Tibial nerve (tissue), 4 donors: Measurements from ENCODE around the gene GPR149. TPM values are rescaled to one million over a fixed set of nuclear protein-coding genes. Genes with fewer than 3 reads are reported as not detected.

Experiments
- DNase-seq, 2 donors: peaks; one replicate each; pipeline ENCODE4 v3.0.0-alpha.2; 2019; ENCODE audit warnings: low spot score in 2 of 2
- H3K27ac ChIP-seq, 4 donors: fragments of 200-600 bp; sonication (generic) in 3 of 4; one replicate each; pipeline ENCODE4 v1.5.1; 2017 to 2019; ENCODE audit warnings: mild to moderate bottlenecking in 1 of 4
- H3K27me3 ChIP-seq, 2 donors: fragments of 200-600 bp; sonication (generic) in 1 of 2; one replicate each; pipeline versions ENCODE4 v1.5.1 to v1.6.0; 2017 to 2019
- H3K36me3 ChIP-seq, 3 donors: fragments of 200-600 bp; sonication (generic); one replicate each; pipeline ENCODE4 v1.5.1; 2018 to 2019
- H3K4me1 ChIP-seq, 4 donors: fragments of 200-600 bp; sonication (generic) in 3 of 4; one replicate each; pipeline ENCODE4 v1.5.1; 2017 to 2019
- H3K4me3 ChIP-seq, 4 donors: fragments of 200-600 bp; sonication (generic) in 3 of 4; one replicate each; pipeline ENCODE4 v1.5.1; 2017 to 2019; ENCODE audit warnings: mild to moderate bottlenecking in 1 of 4, moderate library complexity in 1 of 4
- H3K9me3 ChIP-seq, 4 donors: fragments of 200-600 bp; sonication (generic) in 3 of 4; one replicate each; pipeline ENCODE4 v1.5.1; 2017 to 2019
- EP300 ChIP-seq, 2 donors: sonication (generic); formaldehyde crosslinking; IDR thresholded peaks; one replicate each; pipeline ENCODE4 v1.6.1; 2017; ENCODE audit warnings: antibody characterized with exemption in 2 of 2, mild to moderate bottlenecking in 1 of 2
- POLR2A ChIP-seq, 2 donors: fragments of 450-650 bp; IDR thresholded peaks; one replicate each; pipeline ENCODE4 v1.6.1; 2017; ENCODE audit warnings: antibody characterized with exemption in 2 of 2, mild to moderate bottlenecking in 2 of 2, moderate library complexity in 2 of 2
- WGBS, 2 donors: methylation state at CpG; one replicate each; pipeline ENCODE4 v1.1.5; 2018; 5-methylcytosine and 5-hydroxymethylcytosine counted together
- total RNA-seq, 4 donors: library from RNA; depleted of rRNA; stranded (reverse); fragments of >200 nt; gene quantifications; one replicate each; pipeline ENCODE4 v1.1.0, GENCODE V29; 2016
- TF ChIP-seq, protein P1 (sequence below), 5 experiments: fragments of 200-600 bp in 3 of 5; fragments of 450-650 bp in 2 of 5; sonication (generic) in 3 of 5; IDR thresholded peaks; one replicate each; pipeline ENCODE4 v1.5.1; 2016 to 2019; ENCODE audit warnings: antibody characterized with exemption in 5 of 5, mild to moderate bottlenecking in 3 of 5, moderate library complexity in 2 of 5

The GPR149 gene
- total RNA-seq, 4 donors from 2014 or later, result not detected

GRCh38 chr3:154422694-154423093 lies 7.3 kb downstream of the GPR149 start:
- Histone ChIP-seq H3K4me3 (no peak overlapping the region), H3K27me3 (peaks cover 0 to 5% of the 10 kb centered on the region in 2 donors), H3K9me3 (no peaks in the 10 kb centered on the region), H3K4me1 (peaks cover 0 to 2% (median 0%) of the 10 kb centered on the region in 4 donors), H3K36me3 (no peaks in the 10 kb centered on the region), H3K27ac (no peak overlapping the region)
- DNase-seq, result no peak
- TF ChIP-seq, protein P1, sequence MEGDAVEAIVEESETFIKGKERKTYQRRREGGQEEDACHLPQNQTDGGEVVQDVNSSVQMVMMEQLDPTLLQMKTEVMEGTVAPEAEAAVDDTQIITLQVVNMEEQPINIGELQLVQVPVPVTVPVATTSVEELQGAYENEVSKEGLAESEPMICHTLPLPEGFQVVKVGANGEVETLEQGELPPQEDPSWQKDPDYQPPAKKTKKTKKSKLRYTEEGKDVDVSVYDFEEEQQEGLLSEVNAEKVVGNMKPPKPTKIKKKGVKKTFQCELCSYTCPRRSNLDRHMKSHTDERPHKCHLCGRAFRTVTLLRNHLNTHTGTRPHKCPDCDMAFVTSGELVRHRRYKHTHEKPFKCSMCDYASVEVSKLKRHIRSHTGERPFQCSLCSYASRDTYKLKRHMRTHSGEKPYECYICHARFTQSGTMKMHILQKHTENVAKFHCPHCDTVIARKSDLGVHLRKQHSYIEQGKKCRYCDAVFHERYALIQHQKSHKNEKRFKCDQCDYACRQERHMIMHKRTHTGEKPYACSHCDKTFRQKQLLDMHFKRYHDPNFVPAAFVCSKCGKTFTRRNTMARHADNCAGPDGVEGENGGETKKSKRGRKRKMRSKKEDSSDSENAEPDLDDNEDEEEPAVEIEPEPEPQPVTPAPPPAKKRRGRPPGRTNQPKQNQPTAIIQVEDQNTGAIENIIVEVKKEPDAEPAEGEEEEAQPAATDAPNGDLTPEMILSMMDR (IDR thresholded peaks at IDR 0.05), result no peak
- TF ChIP-seq POLR2A (IDR thresholded peaks at IDR 0.05) (no peak), EP300 (IDR thresholded peaks at IDR 0.05) (no peak)

- Histone ChIP-seq H3K27me3 (no peaks in the 10 kb centered on the region), H3K4me3 (no peak overlapping the region), H3K4me1 (no peaks in the 10 kb centered on the region), H3K27ac (no peak overlapping the region), H3K36me3 (no peaks in the 10 kb centered on the region), H3K9me3 (no peaks in the 10 kb centered on the region)
- TF ChIP-seq, protein P1 (IDR thresholded peaks at IDR 0.05), result no peak
- TF ChIP-seq EP300 (IDR thresholded peaks at IDR 0.05) (no peak), POLR2A (IDR thresholded peaks at IDR 0.05) (no peak)
- WGBS, 2 donors, result 4 to 12% methylated on average over 3 of the region's 3 CpGs
- no peak for DNase-seq
These were observed 8.9 kb downstream of the GPR149 start for GRCh38 chr3:154421083-154421482.

GRCh38 chr3:154398084-154398967 lies 31.7 kb downstream of the GPR149 start:
- WGBS, 2 donors, result 72 to 74% methylated on average over 3 of the region's 3 CpGs
- no peak overlapping the region for H3K27ac ChIP-seq
- H3K27me3 ChIP-seq, result no peaks in the 10 kb centered on the region
- no peaks in the 10 kb centered on the region for H3K36me3 ChIP-seq
- H3K4me1 ChIP-seq, result no peaks in the 10 kb centered on the region
- H3K9me3 ChIP-seq, result no peaks in the 10 kb centered on the region
- TF ChIP-seq POLR2A (IDR thresholded peaks at IDR 0.05) (no peak), EP300 (IDR thresholded peaks at IDR 0.05) (no peak)
- TF ChIP-seq, protein P1 (IDR thresholded peaks at IDR 0.05), result no peak
- DNase-seq, result no peak
- H3K4me3 ChIP-seq, result no peak overlapping the region

DNA sequence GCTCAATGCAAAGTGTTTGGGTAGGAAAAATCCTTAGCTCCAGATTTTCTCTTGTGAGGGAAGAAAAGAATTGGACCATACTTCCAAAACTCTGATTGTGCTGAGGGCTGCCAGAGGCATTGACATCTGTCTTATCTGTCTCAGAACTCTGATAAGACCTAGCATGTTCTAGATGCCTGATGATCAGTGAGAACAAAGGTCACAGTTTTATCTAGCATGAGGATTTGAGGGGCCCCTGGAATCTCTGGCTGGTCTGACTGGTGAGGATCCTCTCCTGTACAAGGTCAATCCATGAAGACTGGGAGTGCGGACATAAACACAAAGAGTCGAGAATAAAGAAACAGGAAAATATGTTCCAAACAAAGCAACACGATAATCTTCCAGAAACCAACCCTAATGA lies 40.1 kb downstream of the GPR149 start:
- 92% methylated on average over 3 of the region's 3 CpGs for WGBS, 2 donors
- Histone ChIP-seq H3K27me3 (no peaks in the 10 kb centered on the region), H3K27ac (no peak overlapping the region), H3K4me1 (peaks cover 0 to under 1% (median 0%) of the 10 kb centered on the region in 4 donors), H3K4me3 (no peak overlapping the region), H3K36me3 (no peaks in the 10 kb centered on the region), H3K9me3 (no peaks in the 10 kb centered on the region)
- TF ChIP-seq, protein P1 (IDR thresholded peaks at IDR 0.05), result no peak
- TF ChIP-seq POLR2A (IDR thresholded peaks at IDR 0.05) (no peak), EP300 (IDR thresholded peaks at IDR 0.05) (no peak)
- no peak for DNase-seq

GRCh38 chr3:154384479-154384878 lies 45.5 kb downstream of the GPR149 start:
- Histone ChIP-seq H3K4me3 (no peak overlapping the region), H3K9me3 (no peaks in the 10 kb centered on the region), H3K36me3 (no peaks in the 10 kb centered on the region), H3K27me3 (no peaks in the 10 kb centered on the region), H3K27ac (no peak overlapping the region), H3K4me1 (peaks cover 0 to 4% (median 0%) of the 10 kb centered on the region in 4 donors)
- DNase-seq, result no peak
- TF ChIP-seq, protein P1 (IDR thresholded peaks at IDR 0.05), result no peak
- TF ChIP-seq POLR2A (IDR thresholded peaks at IDR 0.05), result no peak
- TF ChIP-seq EP300 (IDR thresholded peaks at IDR 0.05), result no peak
